Upper lobe of left lung (tissue), 6 donors: ENCODE measurements around the gene PRDM16. TPM values are rescaled to one million over a fixed set of nuclear protein-coding genes. Genes with fewer than 3 reads are reported as not detected.
A peak's percentile ranks its signal among the peaks of the same experiment; 100 is the strongest.

Experiments
- ATAC-seq, 2 donors: fragments of 200-7000 bp; cut with Tn5 transposase; one replicate each; pipeline ENCODE4 v1.9.1; 2022; ENCODE audit warnings: mild to moderate bottlenecking in 2 of 2, moderate library complexity in 2 of 2; ENCODE audit not compliant: low FRiP score in 2 of 2
- DNase-seq, 2 donors: peaks; one replicate each; pipeline ENCODE4 v3.0.0-alpha.2; 2019 to 2020
- H3K27ac ChIP-seq, 4 donors: fragments of 200-600 bp; sonication (generic); one replicate each; pipeline ENCODE4 v1.5.1; 2016 to 2019
- H3K27me3 ChIP-seq, 4 donors: fragments of 200-600 bp; sonication (generic); one replicate each; pipeline ENCODE4 v1.5.1; 2017 to 2019
- H3K36me3 ChIP-seq, 4 donors: fragments of 200-600 bp; sonication (generic); one replicate each; pipeline ENCODE4 v1.5.1; 2016 to 2019
- H3K4me1 ChIP-seq, 4 donors: fragments of 200-600 bp; sonication (generic); one replicate each; pipeline ENCODE4 v1.5.1; 2018 to 2019
- H3K4me3 ChIP-seq, 4 donors: fragments of 200-600 bp; sonication (generic); one replicate each; pipeline ENCODE4 v1.5.1; 2017 to 2019; ENCODE audit warnings: mild to moderate bottlenecking in 2 of 4, moderate library complexity in 1 of 4
- H3K9me3 ChIP-seq, 4 donors: fragments of 200-600 bp; sonication (generic); one replicate each; pipeline ENCODE4 v1.5.1; 2018 to 2019
- EP300 ChIP-seq, 4 donors: sonication (generic); formaldehyde crosslinking; IDR thresholded peaks; one replicate each; pipeline ENCODE4 v1.5.1; 2017; ENCODE audit warnings: antibody characterized with exemption in 4 of 4, control low read depth in 2 of 4
- POLR2A ChIP-seq, 4 donors: fragments of 450-650 bp; IDR thresholded peaks; one replicate each; pipeline ENCODE4 v1.5.1; 2016 to 2017; ENCODE audit warnings: antibody characterized with exemption in 4 of 4, mild to moderate bottlenecking in 2 of 4
- POLR2AphosphoS5 ChIP-seq, 2 donors: sonication (generic); formaldehyde crosslinking; IDR thresholded peaks; one replicate each; pipeline ENCODE4 v1.5.1; 2017; ENCODE audit warnings: antibody characterized with exemption in 2 of 2
- WGBS, 2 donors: methylation state at CpG; one replicate each; pipeline ENCODE4 v1.1.5; 2017 to 2018; 5-methylcytosine and 5-hydroxymethylcytosine counted together
- total RNA-seq, 6 donors: library from RNA; depleted of rRNA in 4 of 6; stranded (reverse); fragments of >200 nt in 4 of 6; gene quantifications; one replicate each; pipeline versions ENCODE4 v1.1.0 to v1.2.1, GENCODE V29; 2016 to 2021
- TF ChIP-seq, protein P1 (sequence below), 6 experiments: fragments of 450-650 bp in 4 of 6; fragments of 200-600 bp in 2 of 6; sonication (generic) in 2 of 6; IDR thresholded peaks; one replicate each; pipeline ENCODE4 v1.5.1; 2016 to 2019; ENCODE audit warnings: antibody characterized with exemption in 6 of 6
- donor health status: DM: no; HTN: no; CAD: no; lungs with moderate emphysema.
- donor health status: DM: no; HTN: yes; CAD: no; lungs with severe emphysema.

The PRDM16 gene
- total RNA-seq, 6 donors from 2014 or later: 12.3 to 54.5 (median 21.2) TPM

DNA sequence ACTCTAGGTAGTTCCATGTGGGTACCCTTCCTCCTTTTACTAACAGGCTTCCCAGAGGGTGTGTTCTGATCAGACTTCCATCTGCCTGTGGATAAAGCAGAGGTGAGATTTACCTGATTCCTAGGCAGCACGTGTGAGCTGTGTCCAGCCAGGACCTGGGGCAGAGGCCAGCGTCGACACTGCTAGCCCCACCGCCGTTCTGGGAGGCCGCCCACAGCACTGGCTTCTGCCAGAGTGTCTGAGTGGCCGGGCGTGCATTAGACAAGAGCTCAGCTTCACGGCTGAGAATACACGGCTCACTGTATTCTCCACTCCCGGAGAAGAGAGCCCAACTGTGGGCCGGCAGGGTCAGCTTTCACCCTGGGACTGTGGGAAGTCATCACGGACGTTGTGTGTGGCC lies 82.5 kb downstream of the PRDM16 start:
- Histone ChIP-seq H3K4me1 (peaks cover 0 to 4% (median 0%) of the 10 kb centered on the region in 4 donors), H3K9me3 (no peaks in the 10 kb centered on the region), H3K27me3 (peaks cover 0 to 3% (median 0%) of the 10 kb centered on the region in 4 donors), H3K27ac (no peak overlapping the region), H3K36me3 (no peaks in the 10 kb centered on the region), H3K4me3 (no peak overlapping the region)
- TF ChIP-seq EP300 (IDR thresholded peaks at IDR 0.05) (no peak), POLR2AphosphoS5 (IDR thresholded peaks at IDR 0.05) (no peak), POLR2A (IDR thresholded peaks at IDR 0.05) (no peak)
- TF ChIP-seq, protein P1, sequence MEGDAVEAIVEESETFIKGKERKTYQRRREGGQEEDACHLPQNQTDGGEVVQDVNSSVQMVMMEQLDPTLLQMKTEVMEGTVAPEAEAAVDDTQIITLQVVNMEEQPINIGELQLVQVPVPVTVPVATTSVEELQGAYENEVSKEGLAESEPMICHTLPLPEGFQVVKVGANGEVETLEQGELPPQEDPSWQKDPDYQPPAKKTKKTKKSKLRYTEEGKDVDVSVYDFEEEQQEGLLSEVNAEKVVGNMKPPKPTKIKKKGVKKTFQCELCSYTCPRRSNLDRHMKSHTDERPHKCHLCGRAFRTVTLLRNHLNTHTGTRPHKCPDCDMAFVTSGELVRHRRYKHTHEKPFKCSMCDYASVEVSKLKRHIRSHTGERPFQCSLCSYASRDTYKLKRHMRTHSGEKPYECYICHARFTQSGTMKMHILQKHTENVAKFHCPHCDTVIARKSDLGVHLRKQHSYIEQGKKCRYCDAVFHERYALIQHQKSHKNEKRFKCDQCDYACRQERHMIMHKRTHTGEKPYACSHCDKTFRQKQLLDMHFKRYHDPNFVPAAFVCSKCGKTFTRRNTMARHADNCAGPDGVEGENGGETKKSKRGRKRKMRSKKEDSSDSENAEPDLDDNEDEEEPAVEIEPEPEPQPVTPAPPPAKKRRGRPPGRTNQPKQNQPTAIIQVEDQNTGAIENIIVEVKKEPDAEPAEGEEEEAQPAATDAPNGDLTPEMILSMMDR (IDR thresholded peaks at IDR 0.05): no peak
- DNase-seq: peak in 1 of 2 donors; percentile 56
- ATAC-seq: no peak
- 89 to 90% methylated on average over 10 to 14 of the region's 14 CpGs for WGBS, 2 donors

DNA sequence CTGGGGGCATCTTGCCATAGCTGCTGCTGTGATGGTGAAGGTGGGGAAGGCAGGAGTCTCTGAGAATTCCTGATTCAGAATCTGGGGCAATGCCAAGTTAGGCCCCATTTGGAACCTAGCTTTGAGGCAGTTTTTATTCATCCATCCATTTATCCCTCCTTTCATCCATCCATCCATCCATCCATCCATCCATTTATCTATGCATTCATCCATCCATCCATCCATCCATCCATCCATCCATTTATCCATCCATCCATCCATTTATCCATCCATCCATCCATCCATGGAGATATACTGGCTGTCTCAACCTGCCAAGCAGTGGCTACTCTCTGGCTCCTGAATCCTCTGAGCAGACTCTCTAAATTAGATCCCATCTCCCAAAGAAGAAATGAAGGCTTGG lies 83.1 kb downstream of the PRDM16 start:
- TF ChIP-seq EP300 (IDR thresholded peaks at IDR 0.05) (no peak), POLR2A (IDR thresholded peaks at IDR 0.05) (no peak), POLR2AphosphoS5 (IDR thresholded peaks at IDR 0.05) (no peak)
- TF ChIP-seq, protein P1 (IDR thresholded peaks at IDR 0.05): no peak

DNA sequence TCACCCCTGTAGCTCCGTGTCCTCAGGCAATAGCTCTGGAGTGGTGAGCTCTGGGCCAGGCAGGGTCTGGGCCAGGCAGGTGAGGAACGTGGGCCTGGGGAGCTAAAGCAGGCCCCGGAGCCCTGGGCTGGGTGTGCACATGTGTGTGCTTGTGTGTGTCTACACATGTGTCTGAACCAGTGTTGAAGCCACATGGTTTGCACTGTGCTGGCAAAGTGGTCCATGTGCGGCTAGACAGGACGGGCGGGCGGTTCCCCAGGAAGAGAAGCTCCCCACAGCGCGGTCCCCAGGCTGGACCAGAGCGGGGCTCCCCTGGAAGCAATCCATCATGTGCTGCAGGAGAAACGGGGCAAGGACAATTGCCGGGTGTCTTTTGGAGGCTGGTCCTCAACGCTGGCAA lies 84.2 kb downstream of the PRDM16 start:
- WGBS, 2 donors: 93 to 94% methylated on average over 12 to 13 of the region's 13 CpGs
- no peak for ATAC-seq

More for the DNA sequence above, 83.1 kb downstream of the PRDM16 start:
- ATAC-seq (no peak), DNase-seq (no peak)
- Histone ChIP-seq H3K27me3 (peaks cover 0 to 3% (median 0%) of the 10 kb centered on the region in 4 donors), H3K27ac (no peak overlapping the region), H3K9me3 (no peaks in the 10 kb centered on the region), H3K4me3 (no peak overlapping the region), H3K36me3 (no peaks in the 10 kb centered on the region), H3K4me1 (peaks cover 0 to 4% (median 0%) of the 10 kb centered on the region in 4 donors)

DNA sequence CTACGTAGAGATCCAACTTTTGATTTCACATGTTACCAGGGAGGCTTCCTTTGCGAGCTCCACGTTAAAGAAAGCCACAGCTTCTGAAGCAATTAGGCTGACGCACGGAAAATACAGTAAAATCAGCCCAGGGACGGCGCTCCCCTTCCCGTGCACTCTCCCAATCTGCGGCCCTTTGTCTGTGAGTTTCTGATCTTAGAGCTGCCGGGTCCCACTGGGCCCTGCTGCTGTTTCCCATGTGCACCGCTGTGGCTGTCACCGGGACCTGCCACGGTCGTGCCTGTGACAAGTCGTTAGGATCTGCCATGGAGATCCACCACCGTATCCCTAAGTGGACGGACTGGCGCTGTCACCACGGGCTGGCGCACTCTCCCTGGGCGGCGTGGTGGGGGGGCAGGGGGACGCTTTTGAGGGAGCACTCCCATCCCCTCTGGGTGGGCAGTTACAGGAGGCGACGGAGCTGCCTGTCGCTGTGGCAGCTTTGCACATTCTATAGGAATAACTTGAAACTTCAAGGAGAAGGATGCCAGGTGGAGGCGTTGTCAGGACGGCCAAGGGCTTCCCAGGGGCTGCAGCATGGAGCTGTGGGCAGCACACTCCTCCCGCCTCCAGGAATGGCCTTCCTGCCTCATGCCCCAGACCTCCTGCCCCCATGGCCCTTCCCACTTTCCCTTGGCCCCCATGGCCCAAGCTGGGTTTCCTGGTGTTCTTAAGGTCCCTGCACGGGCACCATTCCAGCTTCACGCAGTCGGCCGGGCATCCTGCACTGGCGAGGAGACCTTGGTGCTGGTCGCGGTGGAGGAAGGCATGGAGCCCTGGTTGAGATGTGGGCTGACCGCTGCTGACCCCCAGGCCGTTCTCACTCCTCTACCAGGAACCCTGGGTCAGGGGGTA lies 85.1 kb downstream of the PRDM16 start:
- WGBS, 2 donors: 85 to 93% methylated on average over 22 to 38 of the region's 38 CpGs
- ATAC-seq (no peak), DNase-seq (peak in 1 of 2 donors; percentile 67)
- H3K4me3 ChIP-seq: no peak overlapping the region
- no peaks in the 10 kb centered on the region for H3K9me3 ChIP-seq
- no peak for TF ChIP-seq POLR2AphosphoS5 (IDR thresholded peaks at IDR 0.05)
- TF ChIP-seq EP300 (IDR thresholded peaks at IDR 0.05): no peak
- TF ChIP-seq, protein P1 (IDR thresholded peaks at IDR 0.05): no peak
- no peak for TF ChIP-seq POLR2A (IDR thresholded peaks at IDR 0.05)
- H3K4me1 ChIP-seq: peaks cover 0 to 4% (median 0%) of the 10 kb centered on the region in 4 donors
- H3K36me3 ChIP-seq: no peaks in the 10 kb centered on the region
- no peak overlapping the region for H3K27ac ChIP-seq
- peaks cover 0 to 3% (median 0%) of the 10 kb centered on the region in 4 donors for H3K27me3 ChIP-seq

More for the DNA sequence above, 84.2 kb downstream of the PRDM16 start:
- Histone ChIP-seq H3K27me3 (peaks cover 0 to 3% (median 0%) of the 10 kb centered on the region in 4 donors), H3K4me3 (no peak overlapping the region), H3K9me3 (no peaks in the 10 kb centered on the region), H3K4me1 (peaks cover 0 to 4% (median 0%) of the 10 kb centered on the region in 4 donors), H3K27ac (no peak overlapping the region), H3K36me3 (no peaks in the 10 kb centered on the region)
- TF ChIP-seq EP300 (IDR thresholded peaks at IDR 0.05): no peak
- no peak for TF ChIP-seq POLR2A (IDR thresholded peaks at IDR 0.05)
- TF ChIP-seq POLR2AphosphoS5 (IDR thresholded peaks at IDR 0.05): no peak
- DNase-seq: peak in 1 of 2 donors; percentile 59

DNA sequence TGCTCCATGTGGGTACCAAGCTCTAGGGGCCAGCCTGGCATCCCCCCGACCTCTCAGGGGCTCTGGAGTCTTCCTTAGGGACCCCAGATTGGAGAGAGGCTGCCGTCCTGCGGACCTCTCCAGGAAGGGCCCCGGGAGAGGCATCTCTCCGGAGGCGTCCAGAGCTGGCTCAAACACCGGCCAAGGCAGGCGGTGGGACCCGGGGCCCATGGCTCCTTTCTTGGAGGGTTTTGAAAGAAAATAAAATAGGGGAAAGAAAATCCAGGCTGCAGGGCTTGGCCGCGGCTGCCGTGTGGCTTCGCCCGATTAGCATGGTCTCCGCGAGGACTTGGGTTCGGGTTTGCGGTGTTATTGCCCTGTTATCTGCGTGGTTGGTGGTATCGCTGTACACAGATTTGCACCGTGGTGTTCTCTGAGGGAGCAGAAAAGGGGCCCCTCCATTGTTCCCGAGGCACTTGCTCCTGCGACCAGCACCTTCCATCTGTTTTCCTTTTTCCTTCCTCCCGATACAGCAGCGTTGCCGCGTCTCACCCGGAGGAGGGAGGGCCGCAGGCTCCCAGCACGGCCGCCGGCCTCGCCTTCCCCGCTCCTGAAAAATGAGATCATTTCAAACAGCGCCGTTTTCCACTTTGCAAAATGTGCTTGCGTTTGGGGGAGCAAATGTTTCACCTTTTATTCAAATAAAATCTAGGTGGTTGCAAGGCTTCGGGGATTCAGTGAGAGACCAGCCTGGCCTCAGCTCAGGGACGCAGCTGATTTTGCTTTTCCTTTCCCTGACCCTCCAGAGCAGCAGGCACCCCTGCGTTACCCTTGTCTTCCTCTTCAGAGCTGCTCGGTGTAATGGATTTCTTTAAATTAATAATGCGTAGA lies 86.3 kb downstream of the PRDM16 start:
- TF ChIP-seq, protein P1 (IDR thresholded peaks at IDR 0.05): no peak
- TF ChIP-seq POLR2A (IDR thresholded peaks at IDR 0.05): no peak
- TF ChIP-seq POLR2AphosphoS5 (IDR thresholded peaks at IDR 0.05): no peak
- no peak for TF ChIP-seq EP300 (IDR thresholded peaks at IDR 0.05)
- peak overlapping the region in 1 of 4 donors; percentile 6 for H3K4me3 ChIP-seq
- H3K36me3 ChIP-seq: no peaks in the 10 kb centered on the region
- no peaks in the 10 kb centered on the region for H3K9me3 ChIP-seq
- 43 to 60% methylated on average over 34 to 42 of the region's 42 CpGs for WGBS, 2 donors
- peak in 1 of 2 donors; percentile 65 for DNase-seq
- no peak for ATAC-seq
- no peak overlapping the region for H3K27ac ChIP-seq
- peaks cover 0 to 3% (median 0%) of the 10 kb centered on the region in 4 donors for H3K27me3 ChIP-seq
- peaks cover 0 to 4% (median 0%) of the 10 kb centered on the region in 4 donors for H3K4me1 ChIP-seq
